ENCODE data around the gene GABRB1.

The GABRB1 gene

DNA sequence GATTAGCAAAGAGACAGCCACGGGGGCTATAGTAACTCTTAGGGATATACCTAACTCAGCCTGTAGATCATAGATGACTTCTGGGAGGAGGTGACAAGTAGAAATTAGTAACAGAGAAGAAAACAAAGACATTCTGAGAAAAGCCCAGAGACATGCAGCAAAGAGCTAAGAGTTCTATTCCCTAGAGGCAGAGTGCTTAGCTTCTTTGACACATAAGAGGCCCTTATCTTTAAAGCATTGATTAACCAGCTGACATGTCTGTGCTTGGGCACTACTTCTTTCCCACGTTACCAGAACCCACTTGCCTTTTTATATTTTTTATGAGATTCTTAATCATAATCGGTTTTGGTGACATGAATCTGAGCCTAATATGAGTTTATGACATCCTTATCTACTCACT lies 179.5 kb downstream of the GABRB1 start:
- DNase-seq (ENCODE audit: low spot score) = no peak

DNA sequence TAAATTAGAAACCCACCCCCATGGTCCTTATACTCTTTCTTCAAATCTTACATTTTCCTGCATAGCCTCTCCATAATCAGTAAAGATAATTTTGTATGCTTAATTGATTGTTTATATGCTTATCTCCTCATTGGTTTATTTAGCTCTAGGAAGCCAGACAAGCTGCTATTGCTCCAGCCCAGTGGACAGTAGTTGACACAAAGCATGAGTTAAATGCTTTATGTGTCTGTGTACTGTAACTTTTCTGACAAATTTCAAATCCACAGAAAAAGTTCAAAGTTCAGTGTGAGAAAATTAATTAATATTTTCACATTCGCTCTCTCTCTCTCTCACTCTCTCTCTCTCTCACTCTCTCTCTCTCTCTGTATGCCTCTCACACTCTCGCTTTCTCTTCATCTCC lies 181.7 kb downstream of the GABRB1 start:
- no peak for DNase-seq (ENCODE audit: low spot score)

DNA sequence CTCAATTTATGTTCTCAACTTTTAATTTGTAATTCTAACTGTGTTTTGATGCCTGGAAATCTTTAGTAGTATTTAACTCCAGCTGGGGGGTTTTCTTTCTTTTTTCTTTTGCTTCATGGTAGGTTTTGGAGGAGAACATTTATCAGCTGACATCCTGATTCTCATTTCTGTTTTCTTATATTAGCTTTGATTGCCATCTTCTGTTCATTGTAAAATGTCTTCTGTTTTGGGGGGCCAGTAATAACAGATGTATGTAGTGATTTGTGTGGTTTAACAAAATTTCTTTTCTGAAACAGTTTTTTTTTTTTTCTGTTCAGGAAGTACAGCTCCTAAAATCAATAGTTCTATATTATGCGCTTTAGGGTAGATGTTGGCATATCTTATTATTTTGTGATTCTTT lies 182.2 kb downstream of the GABRB1 start:
- no peak for DNase-seq (ENCODE audit: low spot score)

DNA sequence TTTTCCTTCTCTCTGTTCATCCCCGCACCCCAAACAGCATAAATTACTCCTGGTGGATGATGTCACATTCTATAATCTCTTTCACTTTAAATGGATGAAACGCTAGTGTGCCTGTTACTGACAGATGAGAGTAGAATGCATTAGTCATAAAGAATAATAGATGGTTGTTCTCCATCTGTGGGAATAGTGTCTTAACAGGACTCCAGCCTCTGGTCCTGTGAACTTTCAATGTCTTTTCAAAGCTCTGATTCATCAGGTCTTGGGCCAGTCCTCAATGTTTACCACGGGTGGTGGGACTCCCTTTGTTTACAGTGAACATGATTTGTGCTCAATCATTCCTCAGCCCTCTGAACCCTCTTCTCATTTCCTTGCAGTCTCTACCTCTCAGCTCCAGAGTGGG lies 182.6 kb downstream of the GABRB1 start:
- DNase-seq (ENCODE audit: low spot score) = no peak

DNA sequence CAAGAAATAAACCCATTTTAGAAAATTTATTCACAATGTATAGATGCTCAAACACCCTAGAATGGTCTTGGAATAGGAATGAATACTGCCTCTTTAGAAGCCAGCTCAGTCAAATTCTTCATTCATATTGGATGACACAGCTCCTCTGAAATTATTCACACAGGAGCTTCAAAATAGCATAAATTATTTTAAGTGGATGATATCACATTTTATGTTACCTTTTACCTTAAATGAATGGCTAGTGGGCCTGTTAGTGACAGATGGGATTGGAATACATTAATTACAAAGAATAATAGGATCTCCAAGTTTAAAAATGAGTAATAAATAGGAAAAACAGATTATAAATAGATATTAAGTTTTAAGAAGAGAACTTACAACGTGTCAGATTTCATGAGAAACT lies 184.4 kb downstream of the GABRB1 start:
- DNase-seq (ENCODE audit: low spot score) = no peak

DNA sequence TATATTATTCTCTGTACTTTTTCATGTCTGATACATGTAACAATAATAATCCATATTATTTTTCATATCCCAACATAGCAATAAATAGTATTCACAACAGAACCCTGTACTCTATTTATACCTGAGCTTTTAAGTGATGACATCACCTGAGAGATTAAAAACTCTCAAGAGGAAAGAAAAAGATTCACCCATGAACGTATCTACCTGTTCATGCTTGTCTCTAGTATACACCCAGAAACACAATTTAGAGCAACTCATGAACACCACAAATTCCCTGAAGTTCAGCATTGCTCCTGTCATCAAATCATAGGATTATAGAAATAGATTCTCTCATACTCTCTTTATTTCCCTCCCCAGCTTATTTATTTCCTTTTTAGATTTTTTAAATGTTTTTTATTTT lies 185.9 kb downstream of the GABRB1 start:
- no peak for DNase-seq (ENCODE audit: low spot score)

DNA sequence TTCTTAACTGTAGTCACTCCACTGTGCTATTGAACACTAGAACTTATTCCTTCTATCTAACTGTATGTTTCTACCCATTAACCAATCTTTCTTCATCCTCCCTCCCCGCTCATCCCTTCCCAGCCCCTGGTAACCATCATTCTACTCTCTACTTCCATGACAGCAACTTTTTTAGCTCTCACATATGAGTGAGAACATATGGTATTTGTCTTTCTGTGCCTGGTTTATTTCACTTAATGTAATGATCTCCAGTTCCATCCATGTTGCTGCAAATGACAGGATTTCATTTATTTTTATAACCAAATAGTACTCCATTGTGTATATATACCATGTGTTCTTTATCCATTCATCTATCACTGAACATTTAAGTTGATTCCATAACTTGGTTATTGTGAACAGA lies 186.5 kb downstream of the GABRB1 start:
- DNase-seq (ENCODE audit: low spot score) = no peak

DNA sequence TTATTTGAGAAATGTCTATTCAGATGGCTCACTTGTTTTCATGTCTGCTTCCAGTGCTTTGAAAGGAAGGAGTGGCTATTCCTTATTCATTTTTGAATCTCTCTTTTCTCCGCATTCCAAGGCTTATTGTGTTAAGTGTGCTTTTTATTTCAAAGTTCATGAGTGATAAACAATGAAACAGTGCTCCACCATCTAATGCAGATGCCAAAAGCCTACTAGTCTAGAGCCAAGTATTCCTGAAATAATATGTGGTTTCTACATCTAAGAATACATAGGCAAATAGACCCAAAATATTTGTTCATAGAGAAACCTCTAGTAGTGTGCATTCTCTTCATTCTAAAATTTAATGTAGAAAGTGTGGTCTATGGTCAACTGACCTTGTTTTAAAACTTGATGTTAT lies 187.3 kb downstream of the GABRB1 start:
- DNase-seq (ENCODE audit: low spot score) = no peak

DNA sequence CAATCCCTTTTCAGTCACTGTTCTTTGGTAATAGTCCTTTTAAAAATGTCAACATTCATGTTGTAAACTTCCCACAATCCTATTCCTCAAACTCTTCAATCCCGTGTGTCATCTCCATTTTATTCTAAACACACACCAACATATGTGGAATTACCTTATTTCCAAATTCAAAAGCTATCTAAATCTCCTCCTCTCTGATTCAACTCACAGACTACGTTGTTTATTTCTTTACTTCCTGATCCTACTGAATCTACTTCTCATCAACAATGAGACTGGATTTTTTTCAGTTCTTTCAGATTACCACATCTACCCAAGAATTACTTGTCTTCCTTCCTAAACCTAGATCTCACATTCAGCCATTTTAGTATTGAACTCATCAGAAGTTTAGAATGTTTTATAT lies 188.2 kb downstream of the GABRB1 start:
- no peak for DNase-seq (ENCODE audit: low spot score)

DNA sequence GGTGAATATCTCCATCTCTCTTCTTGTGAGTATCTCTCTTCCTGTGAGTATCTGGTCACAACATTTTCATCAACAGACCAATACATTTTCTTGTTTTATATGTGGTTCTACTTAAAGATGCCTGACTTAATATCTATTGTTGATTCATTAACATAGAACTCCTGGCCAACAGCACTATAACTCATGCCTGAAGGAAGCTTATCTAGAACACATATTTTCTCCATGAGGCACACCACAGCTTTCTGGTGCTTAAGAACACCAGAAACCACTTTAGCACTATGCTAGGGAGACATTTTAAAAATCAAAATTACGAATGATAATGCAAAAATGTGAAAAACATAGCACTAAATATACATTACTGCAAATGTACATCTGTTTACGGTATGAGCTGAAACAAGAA lies 190.4 kb downstream of the GABRB1 start:
- DNase-seq (ENCODE audit: low spot score) = no peak

DNA sequence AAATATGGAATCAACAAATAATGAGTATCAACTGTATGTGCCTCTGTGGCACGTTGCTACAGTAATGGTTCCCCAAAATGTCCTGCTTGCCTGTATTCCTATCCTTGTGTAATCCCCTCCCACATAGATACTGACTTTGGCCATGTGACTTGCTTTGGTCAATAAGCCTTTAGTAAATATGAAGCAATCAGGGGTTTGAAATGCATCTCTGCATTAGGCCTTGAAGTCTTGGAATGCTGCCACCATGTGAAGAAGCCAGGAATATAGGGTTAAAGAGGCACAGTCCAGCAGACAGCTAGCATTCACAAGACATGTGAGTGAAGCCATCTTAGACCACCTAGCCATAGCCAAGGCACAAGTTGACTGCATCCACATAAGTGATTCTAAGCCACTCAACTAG lies 190.9 kb downstream of the GABRB1 start:
- DNase-seq (ENCODE audit: low spot score) = no peak

DNA sequence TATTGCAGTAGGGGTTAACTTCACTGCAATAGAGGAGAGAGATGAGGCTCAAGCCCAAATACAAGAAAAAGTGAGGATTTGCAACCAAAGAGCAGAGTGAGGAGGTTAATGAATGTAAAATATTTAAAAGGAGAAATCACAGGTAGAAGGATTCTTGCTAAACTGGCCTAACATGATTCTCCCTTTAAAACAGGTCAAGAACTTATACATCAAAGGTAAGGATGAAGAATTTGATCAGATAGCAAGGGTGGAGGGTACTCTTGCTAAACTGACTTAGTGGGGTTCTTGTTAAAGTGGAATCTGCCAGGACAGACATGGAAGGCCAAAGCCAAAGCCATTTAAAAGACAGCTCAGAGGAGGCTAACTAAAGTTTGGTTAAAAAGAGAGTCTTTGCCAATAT lies 193.0 kb downstream of the GABRB1 start:
- no peak for DNase-seq (ENCODE audit: low spot score)

DNA sequence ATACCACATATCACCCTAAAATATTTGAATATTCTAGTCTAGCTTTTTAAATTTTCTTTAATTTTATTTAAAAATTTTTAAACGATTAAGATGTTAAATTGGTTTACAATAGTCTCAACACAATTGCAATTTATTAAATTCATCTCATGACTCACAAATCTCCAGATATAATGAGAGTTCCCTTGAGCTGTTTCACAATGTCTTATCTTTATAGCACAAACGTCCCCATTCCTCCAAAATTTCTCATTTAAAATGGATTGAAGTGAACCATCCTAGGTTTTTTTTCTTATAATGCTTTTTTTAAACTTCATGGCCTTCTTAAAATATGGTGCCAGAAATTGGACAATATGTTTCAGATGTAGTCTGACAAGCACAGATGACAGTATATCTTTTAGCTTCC lies 204.4 kb downstream of the GABRB1 start:
- no peak for DNase-seq (ENCODE audit: low spot score)

DNA sequence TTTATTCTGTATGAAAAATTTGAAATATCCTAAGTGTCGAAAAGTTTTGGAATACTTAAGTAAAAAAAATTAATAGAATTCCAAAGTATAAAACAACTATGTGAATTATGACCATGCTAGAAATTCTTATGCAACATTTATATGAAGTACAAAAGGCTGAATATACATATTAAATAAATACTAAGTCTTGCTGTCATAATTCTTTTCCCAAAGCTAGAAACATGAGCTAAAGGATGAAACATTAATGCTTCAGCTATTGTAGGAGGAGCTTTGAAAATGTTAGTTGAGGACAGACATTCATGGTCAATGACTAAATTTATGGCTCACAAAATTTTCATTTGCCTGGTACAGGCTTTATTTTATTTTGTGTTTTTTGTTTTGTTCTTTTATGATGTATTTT lies 207.3 kb downstream of the GABRB1 start:
- no peak for DNase-seq (ENCODE audit: low spot score)

DNA sequence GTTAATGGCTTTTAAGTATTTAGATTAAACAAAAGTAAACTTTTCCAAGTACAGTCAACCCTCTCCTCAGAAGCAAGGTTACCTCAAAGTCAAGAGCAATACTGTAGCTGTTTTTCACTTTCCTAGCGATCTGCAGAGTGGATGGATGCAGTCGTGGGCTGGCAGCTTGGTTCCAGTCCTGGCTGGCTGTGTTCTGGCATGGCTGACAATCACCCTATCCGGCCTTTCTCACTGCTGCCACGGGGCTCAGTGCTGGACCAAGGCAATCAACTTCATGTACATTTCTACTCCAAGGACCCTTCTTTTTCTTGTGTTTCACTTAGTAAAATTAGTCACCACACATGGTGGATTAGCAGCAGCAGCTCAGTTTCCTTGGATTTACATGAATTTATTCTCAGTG lies 208.3 kb downstream of the GABRB1 start:
- DNase-seq (ENCODE audit: low spot score) = peak; percentile 6

DNA sequence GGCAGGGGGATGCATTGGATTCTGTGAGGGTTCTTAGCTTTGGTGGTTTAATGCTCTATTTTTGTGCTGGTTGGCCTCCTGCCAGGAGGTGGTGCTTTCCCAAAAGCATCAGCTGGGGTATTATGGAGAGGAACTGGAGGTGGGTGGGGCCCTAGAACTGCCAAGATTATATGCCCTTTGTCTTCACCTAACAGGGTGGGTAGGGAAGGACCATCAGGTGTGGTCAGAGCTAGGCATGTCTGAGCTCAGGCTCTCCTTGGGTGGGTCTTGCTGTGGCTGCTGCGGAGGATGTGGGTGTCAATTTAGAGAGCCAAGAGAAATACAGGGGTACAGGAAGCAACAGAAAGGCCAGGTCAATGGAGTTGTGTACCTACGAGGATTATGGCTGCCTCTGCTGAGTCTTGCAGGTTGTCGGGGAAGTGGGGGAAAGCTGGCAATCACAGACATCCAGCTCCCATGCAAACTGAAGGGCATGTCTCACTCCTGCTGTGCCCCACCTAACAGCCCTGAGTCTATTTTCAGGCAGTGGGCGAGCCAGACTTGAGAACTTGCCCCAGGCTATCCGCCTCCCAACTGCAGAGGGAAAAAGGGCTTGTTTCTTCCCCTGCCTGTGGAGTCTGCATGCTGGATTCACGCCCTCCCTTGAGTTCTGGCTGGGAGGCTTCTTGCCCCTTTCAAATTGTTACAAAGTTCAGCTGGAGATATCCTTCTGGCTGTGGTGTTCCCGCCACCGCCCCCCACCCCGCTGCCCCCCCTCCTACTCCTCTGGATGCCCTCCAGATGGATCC lies 220.2 kb downstream of the GABRB1 start:
- no peak for DNase-seq (ENCODE audit: low spot score)

DNA sequence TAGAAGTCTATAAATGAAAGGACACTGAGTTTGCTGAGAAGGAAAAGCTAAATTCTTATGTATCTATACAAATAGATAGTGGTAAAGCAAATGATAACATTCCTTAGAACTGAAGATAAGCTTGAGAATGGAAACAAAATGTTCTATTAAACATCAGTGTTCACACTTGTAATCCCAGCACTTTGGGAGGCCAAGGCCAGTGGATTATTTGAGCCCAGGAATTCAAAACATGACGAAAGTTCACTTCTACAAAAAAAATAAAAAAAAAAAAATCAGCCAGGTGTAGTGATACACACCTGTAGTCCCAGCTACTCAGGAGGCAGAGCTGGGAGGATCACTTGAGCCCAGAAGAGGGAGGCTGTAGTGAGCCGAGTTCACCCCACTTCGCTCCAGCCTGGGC lies 232.4 kb downstream of the GABRB1 start:
- no peak for DNase-seq (ENCODE audit: low spot score)

DNA sequence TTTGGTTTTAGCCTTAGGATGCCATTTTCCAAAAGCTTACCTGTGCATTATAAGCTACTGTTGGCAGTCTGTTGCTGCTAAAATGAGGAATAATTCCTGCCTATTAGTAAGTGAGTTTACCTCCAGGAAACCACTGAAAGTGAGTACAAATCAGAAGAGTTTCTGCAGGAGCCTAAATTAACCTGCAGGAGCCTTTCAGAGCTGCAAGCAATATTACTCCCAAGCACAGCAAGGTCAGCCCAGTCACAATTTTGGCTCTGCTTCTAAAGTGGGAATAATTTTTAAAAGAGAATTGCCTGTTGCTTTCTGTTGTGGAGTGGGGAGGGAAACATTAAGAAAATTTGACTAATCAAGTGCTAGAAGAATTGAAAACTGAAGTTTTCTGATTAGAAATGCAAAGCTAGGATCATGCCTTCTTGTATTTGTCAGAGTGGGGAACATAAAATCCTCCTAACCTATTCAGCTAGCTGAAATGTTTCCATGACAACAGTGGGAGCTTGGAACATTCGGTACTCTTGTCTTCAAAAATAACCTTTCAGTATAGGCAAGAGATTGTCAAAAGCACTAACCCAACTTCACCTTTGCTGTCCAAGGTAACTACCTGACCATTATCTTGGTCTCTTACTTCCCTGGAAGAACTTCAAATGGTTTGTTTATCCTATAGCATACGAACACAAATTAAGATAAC lies 239.0 kb downstream of the GABRB1 start:
- peak; percentile 77 for DNase-seq (ENCODE audit: low spot score)

DNA sequence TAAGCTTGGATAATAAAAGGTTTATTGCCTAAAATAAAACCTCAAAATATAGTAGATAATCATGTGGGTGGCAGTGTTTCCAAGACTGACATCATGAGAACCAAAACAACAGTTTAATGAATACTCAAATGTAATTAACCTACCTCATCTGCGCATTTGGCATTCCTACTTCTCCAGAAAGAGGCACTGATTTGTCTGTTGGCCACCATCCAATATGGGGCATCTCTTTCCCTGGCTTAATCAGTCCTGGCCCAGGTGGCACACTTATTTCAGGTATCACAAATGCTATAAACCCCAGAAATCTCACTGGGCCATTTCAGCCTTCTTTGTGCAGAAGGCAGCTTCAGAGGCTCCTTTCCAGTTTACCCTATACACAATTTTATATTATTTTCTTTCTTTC lies 239.9 kb downstream of the GABRB1 start:
- DNase-seq (ENCODE audit: low spot score) = peak; percentile 97

DNA sequence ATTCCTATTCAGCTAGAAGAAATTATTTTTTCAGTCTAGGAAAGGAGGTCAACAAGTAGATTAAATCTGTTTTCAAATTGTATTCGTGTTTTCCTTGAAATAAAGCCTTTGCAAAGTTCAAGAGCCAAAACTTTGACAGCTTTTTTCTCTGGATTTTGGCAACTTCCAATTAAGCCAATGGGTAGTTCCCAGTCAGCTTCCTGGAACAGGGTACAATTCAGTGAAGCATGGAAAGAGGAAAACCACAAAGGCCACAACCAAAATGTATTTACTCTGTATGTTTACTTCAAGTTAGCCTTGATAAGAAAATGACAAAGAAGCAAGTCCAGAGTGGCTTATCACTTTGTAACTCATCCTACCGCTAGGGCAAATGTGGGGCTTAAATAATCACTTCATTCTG lies 243.5 kb downstream of the GABRB1 start:
- DNase-seq (ENCODE audit: low spot score) = peak; percentile 1

DNA sequence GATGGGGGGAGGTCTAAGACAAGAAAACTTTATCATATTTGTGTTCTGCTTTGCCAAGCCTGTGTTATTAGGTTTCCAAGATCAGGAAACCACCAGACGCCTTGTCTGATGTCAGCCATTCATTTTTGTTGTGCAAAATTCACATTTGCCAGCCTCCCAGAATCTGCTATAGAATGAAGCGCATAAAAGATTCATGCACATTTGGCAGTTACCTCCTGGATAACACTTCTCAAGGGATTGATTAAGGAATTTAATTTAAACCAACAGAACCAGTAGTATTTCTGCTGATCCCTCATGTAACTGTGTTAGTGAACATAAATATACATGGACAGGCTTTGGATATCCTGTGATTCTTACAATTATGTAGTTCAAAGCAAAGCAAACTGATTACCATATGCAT lies 244.2 kb downstream of the GABRB1 start:
- no peak for DNase-seq (ENCODE audit: low spot score)

DNA sequence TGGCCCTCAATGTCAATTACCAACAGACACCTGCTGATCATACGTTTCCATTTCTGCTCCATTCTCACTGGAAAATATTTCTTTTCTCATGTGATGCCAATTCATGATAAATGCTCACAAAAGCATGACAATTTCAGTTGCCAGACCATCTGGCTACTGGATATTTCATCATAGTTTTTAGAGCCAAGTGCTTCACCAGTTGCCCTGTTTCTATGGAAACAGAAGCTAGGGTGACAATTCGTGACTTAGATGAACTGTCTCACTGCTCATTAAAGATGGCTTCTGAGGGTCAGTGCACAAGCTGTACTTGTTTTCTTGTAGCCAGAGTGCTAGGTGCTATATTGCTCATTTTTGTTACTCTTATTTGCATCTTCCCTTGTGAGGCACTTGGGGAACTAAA lies 247.3 kb downstream of the GABRB1 start:
- peak; percentile 98 for DNase-seq (ENCODE audit: low spot score)

DNA sequence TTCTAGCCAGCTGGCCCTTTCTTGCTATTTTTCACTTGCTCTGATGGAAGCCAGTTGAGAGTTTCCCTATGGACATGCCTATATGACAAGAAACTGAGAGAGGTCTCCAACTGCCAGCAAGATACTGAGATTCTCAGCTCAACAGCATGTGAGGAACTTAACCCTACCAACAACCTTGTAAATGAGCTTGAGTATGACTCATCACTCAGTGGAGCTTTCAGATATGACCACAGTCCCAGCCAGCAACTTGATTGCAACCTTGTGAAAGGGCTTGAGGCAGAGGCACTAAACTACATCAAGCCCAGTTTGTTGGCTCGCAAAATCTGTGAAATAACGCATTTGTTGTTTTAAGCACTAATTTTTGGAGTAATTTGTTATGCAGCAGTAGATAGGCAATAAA lies 256.4 kb downstream of the GABRB1 start:
- DNase-seq (ENCODE audit: low spot score) = no peak

DNA sequence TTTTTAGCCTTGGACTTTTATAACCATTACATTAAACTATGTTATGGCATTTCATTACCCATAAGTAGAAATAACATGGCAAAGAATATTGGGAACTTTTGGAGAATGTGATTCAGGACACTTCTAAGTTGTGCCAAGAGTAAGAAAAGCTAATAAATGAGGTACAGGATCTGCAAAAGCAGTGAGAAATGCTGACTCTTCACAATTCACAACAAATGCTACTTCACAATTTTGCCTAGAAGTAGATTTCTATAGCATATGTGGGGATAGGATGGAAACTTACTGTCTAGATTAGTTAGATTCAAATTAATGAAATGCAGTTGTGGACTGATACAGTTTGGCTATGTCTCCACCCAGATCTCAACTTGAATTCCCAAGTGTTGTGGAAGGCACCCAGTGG lies 258.4 kb downstream of the GABRB1 start:
- DNase-seq (ENCODE audit: low spot score) = no peak

All from cerebellar cortex (tissue), 1 donor.